A673 (cell line): ENCODE results near the gene PLA2G10. TPM values are rescaled to one million over a fixed set of nuclear protein-coding genes. Genes with fewer than 3 reads are reported as not detected.

Experiments used
- BruUV-seq: library from RNA; stranded (reverse); fragments of 400-500 nt; replicated peaks from 2 replicates; lab custom pipeline; 2021; lab: Mats Ljungman, UMichigan
- CTCF ChIA-PET: fragments of 300-600 bp; sonication (Branson Sonifier 250); formaldehyde crosslinking; loops from one replicate; lab custom pipeline; 2022; ENCODE audit warnings: antibody characterized with exemption; lab: Charles Lee
- POLR2A ChIA-PET: fragments of 300-600 bp; sonication (Branson Sonifier 250); formaldehyde crosslinking; loops from one replicate; lab custom pipeline; 2022; ENCODE audit warnings: antibody characterized with exemption; ENCODE audit not compliant: low non-redundant PET; lab: Charles Lee
- DNase-seq: peaks from one replicate; pipeline ENCODE4 v3.0.0-alpha.2; 2015; ENCODE audit warnings: low spot score
- H3K27ac ChIP-seq: fragments of 200-600 bp; sonication (generic); 2 replicates; pipeline ENCODE4 v1.5.1; 2016; ENCODE audit warnings: mixed run types, low read depth, mild to moderate bottlenecking, mixed read lengths, antibody characterized with exemption, low read length; ENCODE audit not compliant: poor library complexity, severe bottlenecking
- H3K27me3 ChIP-seq: fragments of 200-600 bp; sonication (generic); replicated peaks from 2 replicates; pipeline ENCODE4 v1.6.1; 2017; ENCODE audit warnings: mixed run types, low read depth, mild to moderate bottlenecking, mixed read lengths, antibody characterized with exemption, low read length; ENCODE audit not compliant: insufficient read depth, poor library complexity
- H3K36me3 ChIP-seq: fragments of 200-600 bp; sonication (generic); 2 replicates; pipeline ENCODE4 v1.6.1; 2016; ENCODE audit warnings: mixed run types, mild to moderate bottlenecking, mixed read lengths, antibody characterized with exemption, low read length; ENCODE audit not compliant: insufficient read depth, poor library complexity, severe bottlenecking
- H3K4me1 ChIP-seq: fragments of 200-600 bp; sonication (generic); 2 replicates; pipeline ENCODE4 v1.6.1; 2017; ENCODE audit warnings: mixed run types, mild to moderate bottlenecking, mixed read lengths, antibody characterized with exemption, low read length; ENCODE audit not compliant: insufficient read depth, poor library complexity, severe bottlenecking
- H3K4me3 ChIP-seq: fragments of 200-600 bp; sonication (generic); 2 replicates; pipeline ENCODE4 v1.5.1; 2016; ENCODE audit warnings: low read depth, mixed run types, mild to moderate bottlenecking, mixed read lengths, low read length; ENCODE audit not compliant: poor library complexity, severe bottlenecking
- H3K9me3 ChIP-seq: fragments of 200-600 bp; sonication (generic); 2 replicates; pipeline ENCODE4 v1.6.1; 2016; ENCODE audit warnings: mixed run types, low read depth, mild to moderate bottlenecking, mixed read lengths, antibody characterized with exemption, low read length; ENCODE audit not compliant: poor library complexity, severe bottlenecking
- CTCF ChIP-seq: fragments of 300-800, 200-600 bp; sonication (generic); conservative IDR thresholded peaks from 2 replicates; pipeline ENCODE4 v1.5.1; 2017; ENCODE audit warnings: low read depth, mild to moderate bottlenecking, antibody characterized with exemption, low read length, moderate library complexity, mixed read lengths
- EZH2 ChIP-seq: fragments of 200-600 bp; sonication (generic); IDR thresholded peaks from 2 replicates; pipeline ENCODE4 v1.6.1; 2017; ENCODE audit warnings: borderline replicate concordance, low read depth, mild to moderate bottlenecking, mixed read lengths, antibody characterized with exemption, low read length; ENCODE audit not compliant: poor library complexity, severe bottlenecking
- intact Hi-C: fragments of 100-400 bp; cut with micrococcal nuclease; formaldehyde crosslinking; loops from one replicate; pipeline ENCODE4 v1.10.0; 2022; ENCODE audit not compliant: unreplicated experiment
- total RNA-seq: library from RNA; stranded (reverse); gene quantifications from 2 replicates; pipeline ENCODE4 v1.2.3, GENCODE V29; 2021

The PLA2G10 gene
- total RNA-seq, 1 experiment from 2014 or later = not detected

GRCh38 chr16:14652726-14653125 is 41.4 kb downstream of the PLA2G10 start:
- Histone ChIP-seq H3K27me3 (no peaks in the 10 kb centered on the region), H3K9me3 (no peaks in the 10 kb centered on the region), H3K4me1 (peaks cover 15% of the 10 kb centered on the region), H3K36me3 (peaks cover 58% of the 10 kb centered on the region), H3K4me3 (no peak overlapping the region), H3K27ac (peak overlapping the region; percentile 42)
- ChIA-PET CTCF (no interaction called here), POLR2A (no interaction called here)
- TF ChIP-seq EZH2 (no peak), CTCF (no peak)
- intact Hi-C loops = no loop called here
- no peak for DNase-seq
- no TSS peak for BruUV-seq

- no peaks in the 10 kb centered on the region for H3K27me3 ChIP-seq
- BruUV-seq = no TSS peak
- H3K9me3 ChIP-seq = no peaks in the 10 kb centered on the region
- no peak overlapping the region for H3K4me3 ChIP-seq
- peak; percentile 61 for DNase-seq
- intact Hi-C loops = no loop called here
- TF ChIP-seq CTCF = no peak
- no peak for TF ChIP-seq EZH2
- H3K36me3 ChIP-seq = peaks cover 71% of the 10 kb centered on the region
- ChIA-PET CTCF (no interaction called here), POLR2A (interaction anchor here (0.7 kb wide), 1 partner anchor 31 kb away, joined by 3 read pairs; no protein-coding TSS in a partner anchor)
- H3K4me1 ChIP-seq = peaks cover 11% of the 10 kb centered on the region
- H3K27ac ChIP-seq = peak overlapping the region; percentile 69
These were observed 43.5 kb downstream of the PLA2G10 start for GRCh38 chr16:14650629-14651028.

DNA sequence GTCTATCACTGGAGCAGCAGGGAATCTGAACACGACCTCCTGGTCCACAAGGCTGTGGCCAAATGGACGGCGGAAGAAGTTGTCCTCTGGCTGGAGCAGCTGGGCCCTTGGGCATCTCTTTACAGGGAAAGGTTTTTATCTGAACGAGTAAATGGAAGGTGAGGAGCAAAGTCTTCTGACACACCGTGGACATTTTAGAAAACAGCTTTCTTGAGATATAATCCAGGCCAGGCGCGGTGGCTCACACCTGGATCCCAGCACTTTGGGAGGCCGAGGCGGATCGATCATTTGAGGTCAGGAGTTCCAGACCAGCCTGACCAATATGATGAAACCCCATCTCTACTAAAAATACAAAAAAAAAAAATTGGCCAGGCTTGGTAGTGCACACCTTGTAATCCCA is 44.3 kb downstream of the PLA2G10 start:
- ChIA-PET POLR2A (no interaction called here), CTCF (no interaction called here)
- TF ChIP-seq CTCF (no peak), EZH2 (no peak)
- peaks cover 74% of the 10 kb centered on the region for H3K36me3 ChIP-seq
- H3K27me3 ChIP-seq = no peaks in the 10 kb centered on the region
- no peak overlapping the region for H3K4me3 ChIP-seq
- BruUV-seq = no TSS peak
- peak overlapping the region; percentile 69 for H3K27ac ChIP-seq
- no peak for DNase-seq
- H3K9me3 ChIP-seq = no peaks in the 10 kb centered on the region
- intact Hi-C loops = no loop called here
- H3K4me1 ChIP-seq = peaks cover 11% of the 10 kb centered on the region
